ENCODE data around the gene LDLR. TPM values are rescaled to one million over a fixed set of nuclear protein-coding genes. Genes with fewer than 3 reads are reported as not detected.

The LDLR gene
- 10 to 100 TPM; 36.2 to 40.7 (median 39.0) TPM for total RNA-seq

DNA sequence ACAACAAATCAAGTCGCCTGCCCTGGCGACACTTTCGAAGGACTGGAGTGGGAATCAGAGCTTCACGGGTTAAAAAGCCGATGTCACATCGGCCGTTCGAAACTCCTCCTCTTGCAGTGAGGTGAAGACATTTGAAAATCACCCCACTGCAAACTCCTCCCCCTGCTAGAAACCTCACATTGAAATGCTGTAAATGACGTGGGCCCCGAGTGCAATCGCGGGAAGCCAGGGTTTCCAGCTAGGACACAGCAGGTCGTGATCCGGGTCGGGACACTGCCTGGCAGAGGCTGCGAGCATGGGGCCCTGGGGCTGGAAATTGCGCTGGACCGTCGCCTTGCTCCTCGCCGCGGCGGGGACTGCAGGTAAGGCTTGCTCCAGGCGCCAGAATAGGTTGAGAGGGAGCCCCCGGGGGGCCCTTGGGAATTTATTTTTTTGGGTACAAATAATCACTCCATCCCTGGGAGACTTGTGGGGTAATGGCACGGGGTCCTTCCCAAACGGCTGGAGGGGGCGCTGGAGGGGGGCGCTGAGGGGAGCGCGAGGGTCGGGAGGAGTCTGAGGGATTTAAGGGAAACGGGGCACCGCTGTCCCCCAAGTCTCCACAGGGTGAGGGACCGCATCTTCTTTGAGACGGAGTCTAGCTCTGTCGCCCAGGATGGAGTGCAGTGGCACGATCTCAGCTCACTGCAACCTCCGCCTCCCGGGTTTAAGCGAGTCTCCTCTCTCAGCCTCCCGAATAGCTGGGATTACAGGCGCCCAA lies at the start of gene LDLR:
Gene LDLR, plus strand, starts transcription at position 210 of the 760 bp plus-strand sequence. Its CDS starts 86 bp downstream, at position 296.
- H3K9me3 Mint-ChIP-seq: no peaks in the 10 kb centered on the region
- peaks cover 3% of the 10 kb centered on the region for H3K36me3 Mint-ChIP-seq (ENCODE audit: insufficient read depth)
- DNase-seq: peak; percentile 61
- peak; percentile 47 to 50 for ATAC-seq
- H3K4me1 Mint-ChIP-seq (ENCODE audit: low read depth): peaks cover 39% of the 10 kb centered on the region
- no peaks in the 10 kb centered on the region for H3K27me3 Mint-ChIP-seq (ENCODE audit: low read depth)
- H3K4me3 Mint-ChIP-seq: peak within 1 kb of the TSS; percentile 93

DNA sequence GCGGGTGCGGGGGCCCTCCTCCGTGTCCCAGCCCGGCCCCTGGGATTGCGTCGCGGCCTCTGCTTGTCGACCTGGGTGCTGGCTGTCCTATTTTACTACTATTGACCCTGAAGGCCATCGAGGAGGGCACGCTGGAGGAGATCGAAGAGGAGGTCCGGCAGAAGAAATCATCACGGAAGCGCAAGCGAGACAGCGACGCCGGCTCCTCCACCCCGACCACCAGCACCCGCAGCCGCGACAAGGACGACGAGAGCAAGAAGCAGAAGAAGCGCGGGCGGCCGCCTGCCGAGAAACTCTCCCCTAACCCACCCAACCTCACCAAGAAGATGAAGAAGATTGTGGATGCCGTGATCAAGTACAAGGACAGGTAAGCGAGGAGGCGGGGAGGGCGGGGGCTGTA lies 48.1 kb upstream of the LDLR start:
- no peak overlapping the region for H3K4me3 Mint-ChIP-seq
- no peaks in the 10 kb centered on the region for H3K27me3 Mint-ChIP-seq (ENCODE audit: low read depth)
- no peaks in the 10 kb centered on the region for H3K4me1 Mint-ChIP-seq (ENCODE audit: low read depth)
- ATAC-seq (no peak), DNase-seq (no peak)
- peaks cover 47% of the 10 kb centered on the region for H3K36me3 Mint-ChIP-seq (ENCODE audit: insufficient read depth)
- H3K9me3 Mint-ChIP-seq: no peaks in the 10 kb centered on the region

DNA sequence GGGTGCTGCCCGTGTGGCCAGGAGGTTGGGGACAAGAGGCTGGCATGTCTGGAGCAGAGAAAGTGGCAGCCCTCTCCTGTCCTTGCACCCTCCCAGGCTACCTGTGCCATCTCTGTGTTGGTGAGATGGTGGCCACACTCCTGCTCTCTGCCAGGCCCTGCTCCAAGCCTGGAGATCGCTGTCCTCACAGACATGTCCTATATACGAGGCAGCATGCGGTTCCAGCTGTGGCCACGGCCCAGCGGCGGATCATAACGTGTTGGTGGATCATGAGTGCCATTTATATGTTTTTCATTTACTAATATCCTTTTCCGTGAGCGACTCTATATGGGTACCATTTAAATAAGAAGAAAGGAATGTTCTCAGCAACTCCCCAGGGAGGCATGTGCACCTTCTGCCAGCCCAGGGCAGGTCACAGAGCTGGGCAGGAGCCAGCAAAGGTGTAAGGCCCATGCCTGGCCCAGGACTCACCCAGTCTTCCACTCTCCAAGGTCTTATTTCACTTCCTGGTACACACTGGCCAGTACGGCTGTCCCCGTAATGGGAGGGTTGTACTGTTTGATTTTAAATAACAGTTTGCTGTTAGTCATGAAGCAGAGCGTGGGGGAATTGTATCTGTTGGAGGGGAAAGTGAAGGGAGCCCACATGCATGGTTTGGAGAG lies 47.2 kb upstream of the LDLR start:
- peaks cover 6% of the 10 kb centered on the region for H3K4me1 Mint-ChIP-seq (ENCODE audit: low read depth)
- no peaks in the 10 kb centered on the region for H3K27me3 Mint-ChIP-seq (ENCODE audit: low read depth)
- ATAC-seq (no peak), DNase-seq (no peak)
- peaks cover 41% of the 10 kb centered on the region for H3K36me3 Mint-ChIP-seq (ENCODE audit: insufficient read depth)
- no peak overlapping the region for H3K4me3 Mint-ChIP-seq
- no peaks in the 10 kb centered on the region for H3K9me3 Mint-ChIP-seq

DNA sequence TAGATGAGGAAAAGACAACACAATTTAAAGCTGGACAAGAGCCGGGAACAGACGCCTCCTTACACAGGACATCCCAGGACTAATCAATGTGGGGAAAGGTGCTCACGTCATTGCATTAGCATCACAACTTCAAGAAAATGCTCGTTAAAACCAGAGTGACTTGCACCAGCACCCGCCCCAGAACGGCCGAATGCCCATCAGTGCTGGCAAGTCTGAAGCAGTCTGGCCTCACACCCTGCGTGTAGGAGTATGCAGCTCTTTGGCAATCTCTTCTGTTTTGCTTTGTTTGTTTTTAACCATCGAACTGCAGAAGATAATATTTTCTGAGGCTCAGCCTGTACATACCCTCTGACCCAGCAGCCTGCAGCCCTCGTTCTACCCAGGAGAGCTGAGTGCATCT lies 44.8 kb upstream of the LDLR start:
- Mint-ChIP-seq H3K9me3 (no peaks in the 10 kb centered on the region), H3K4me3 (no peak overlapping the region), H3K27me3 (ENCODE audit: low read depth) (no peaks in the 10 kb centered on the region), H3K4me1 (ENCODE audit: low read depth) (peaks cover 21% of the 10 kb centered on the region), H3K36me3 (ENCODE audit: insufficient read depth) (peaks cover 31% of the 10 kb centered on the region)
- ATAC-seq (no peak), DNase-seq (no peak)

DNA sequence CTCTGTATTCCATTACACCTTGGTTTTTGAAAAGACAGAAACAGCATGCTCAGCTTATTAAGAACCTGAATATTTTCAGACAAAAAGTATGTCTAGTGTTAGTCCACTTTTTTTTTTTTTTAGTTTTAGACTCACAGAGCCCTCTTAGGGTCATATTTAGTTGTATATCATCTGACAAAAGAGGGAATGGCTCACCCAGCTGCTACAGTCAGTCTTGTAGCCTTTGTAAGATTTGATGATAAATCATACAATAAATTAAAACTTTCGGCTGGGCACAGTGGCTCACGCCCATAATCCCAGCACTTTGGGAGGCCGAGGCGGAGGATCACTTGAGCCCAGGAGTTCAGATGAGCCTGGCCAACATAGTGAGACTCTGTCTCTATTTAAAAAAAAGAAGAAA lies 43.7 kb upstream of the LDLR start:
- Mint-ChIP-seq H3K4me1 (ENCODE audit: low read depth) (peaks cover 32% of the 10 kb centered on the region), H3K27me3 (ENCODE audit: low read depth) (no peaks in the 10 kb centered on the region), H3K36me3 (ENCODE audit: insufficient read depth) (peaks cover 31% of the 10 kb centered on the region), H3K9me3 (no peaks in the 10 kb centered on the region), H3K4me3 (no peak overlapping the region)
- ATAC-seq (no peak), DNase-seq (no peak)

DNA sequence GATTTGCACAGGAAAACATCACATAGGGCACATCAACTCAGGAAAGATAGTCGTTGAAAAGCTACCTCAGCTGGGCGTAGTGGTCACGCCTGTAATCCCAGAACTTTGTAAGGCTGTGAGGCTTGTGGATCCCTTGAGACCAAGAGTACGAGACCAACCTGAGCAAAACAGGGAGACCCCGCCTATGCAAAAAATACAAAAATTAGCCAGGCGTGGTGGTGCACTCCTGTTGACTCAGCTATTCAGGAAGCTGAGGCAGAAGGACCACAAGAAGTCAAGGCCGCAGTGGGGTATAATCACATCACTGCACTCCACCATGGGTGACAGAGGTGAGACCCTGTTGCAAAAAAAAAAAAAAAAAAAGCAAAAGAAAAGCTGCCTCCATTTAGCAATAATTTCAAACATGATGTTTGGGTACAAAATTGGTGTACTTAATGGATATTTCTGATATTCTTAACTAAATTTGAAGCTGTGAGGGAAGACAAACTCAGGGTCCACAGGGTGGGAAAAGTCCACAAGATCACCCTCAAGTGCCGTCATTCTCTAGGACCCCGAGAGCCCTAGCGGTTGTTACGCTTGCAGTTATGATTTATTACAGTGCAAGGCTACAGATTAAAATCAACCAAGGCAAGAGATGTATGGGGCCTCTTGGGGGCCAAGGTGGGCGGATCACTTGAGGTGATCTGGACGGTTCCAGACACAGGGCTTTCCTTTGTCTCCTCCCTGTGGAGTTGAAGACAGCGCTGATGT lies 42.5 kb upstream of the LDLR start:
- H3K36me3 Mint-ChIP-seq (ENCODE audit: insufficient read depth): peaks cover 23% of the 10 kb centered on the region
- peaks cover 39% of the 10 kb centered on the region for H3K4me1 Mint-ChIP-seq (ENCODE audit: low read depth)
- H3K27me3 Mint-ChIP-seq (ENCODE audit: low read depth): no peaks in the 10 kb centered on the region
- ATAC-seq (no peak), DNase-seq (no peak)
- no peaks in the 10 kb centered on the region for H3K9me3 Mint-ChIP-seq
- H3K4me3 Mint-ChIP-seq: no peak overlapping the region

DNA sequence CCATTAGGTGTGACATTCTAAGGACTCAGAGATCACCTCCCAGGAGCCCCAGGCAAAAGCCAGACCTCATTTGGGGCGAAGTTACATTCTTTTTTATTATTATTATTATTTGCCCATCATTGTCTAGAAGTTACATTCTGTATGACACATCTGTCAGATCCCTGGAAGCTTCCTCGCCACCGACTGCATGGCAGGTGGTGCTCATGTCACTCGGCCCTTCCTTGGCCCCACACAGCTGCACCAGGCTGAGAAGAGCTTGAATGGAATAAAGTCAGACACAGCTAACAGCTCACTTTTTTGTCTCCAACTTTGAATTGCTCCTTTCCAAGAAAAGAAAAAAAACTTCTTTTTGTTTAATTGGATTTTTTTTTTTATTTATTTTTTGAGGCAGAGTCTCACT lies 41.4 kb upstream of the LDLR start:
- peaks cover 48% of the 10 kb centered on the region for H3K4me1 Mint-ChIP-seq (ENCODE audit: low read depth)

DNA sequence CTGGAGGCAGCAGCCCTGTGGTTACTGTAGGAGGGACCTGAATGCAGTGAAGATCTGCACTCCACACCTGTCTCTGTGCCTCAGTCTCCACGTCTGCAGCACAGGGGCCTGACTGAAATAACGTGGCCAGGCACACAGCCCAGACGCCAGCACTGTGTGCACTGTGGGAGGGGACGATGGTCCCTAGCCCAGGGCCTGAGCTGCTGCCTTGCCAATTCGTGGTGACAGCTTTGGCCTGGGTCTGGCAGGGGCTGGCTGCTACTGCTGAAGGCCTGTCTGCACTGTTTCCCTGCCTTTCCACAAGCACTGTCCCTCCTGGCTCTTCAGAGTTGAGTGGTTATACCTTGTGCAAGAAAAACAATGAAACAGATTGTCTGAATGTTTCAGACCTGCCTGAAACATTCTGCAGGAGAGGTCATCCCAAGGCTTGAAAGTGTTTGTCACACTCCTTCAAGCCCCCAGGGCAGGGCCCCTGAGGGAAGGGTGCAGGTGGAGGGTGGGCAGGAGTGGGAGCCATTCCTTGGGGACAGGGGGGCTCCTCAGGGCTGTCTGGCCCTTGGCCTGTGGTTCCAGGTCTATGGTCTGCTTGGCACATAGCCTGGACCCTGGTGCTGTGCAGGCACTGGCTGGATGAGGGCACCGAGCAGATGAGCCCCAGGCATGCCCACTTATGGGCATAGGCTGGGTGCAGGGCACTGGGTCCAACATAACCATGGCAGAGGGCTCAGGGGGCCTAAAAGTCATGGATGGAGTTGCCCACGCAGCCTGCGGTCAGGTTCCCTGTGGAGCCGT lies 38.7 kb upstream of the LDLR start:
- ATAC-seq: peak in 1 of 2 donors; percentile 6
- H3K27me3 Mint-ChIP-seq (ENCODE audit: low read depth): no peaks in the 10 kb centered on the region
- H3K9me3 Mint-ChIP-seq: no peaks in the 10 kb centered on the region
- peaks cover 5% of the 10 kb centered on the region for H3K36me3 Mint-ChIP-seq (ENCODE audit: insufficient read depth)
- no peak for DNase-seq
- H3K4me1 Mint-ChIP-seq (ENCODE audit: low read depth): peaks cover 50% of the 10 kb centered on the region
- H3K4me3 Mint-ChIP-seq: no peak overlapping the region

More for the DNA sequence above, 41.4 kb upstream of the LDLR start:
- peaks cover 16% of the 10 kb centered on the region for H3K36me3 Mint-ChIP-seq (ENCODE audit: insufficient read depth)
- H3K9me3 Mint-ChIP-seq: no peaks in the 10 kb centered on the region
- no peak overlapping the region for H3K4me3 Mint-ChIP-seq
- H3K27me3 Mint-ChIP-seq (ENCODE audit: low read depth): no peaks in the 10 kb centered on the region
- no peak for ATAC-seq
- DNase-seq: no peak

DNA sequence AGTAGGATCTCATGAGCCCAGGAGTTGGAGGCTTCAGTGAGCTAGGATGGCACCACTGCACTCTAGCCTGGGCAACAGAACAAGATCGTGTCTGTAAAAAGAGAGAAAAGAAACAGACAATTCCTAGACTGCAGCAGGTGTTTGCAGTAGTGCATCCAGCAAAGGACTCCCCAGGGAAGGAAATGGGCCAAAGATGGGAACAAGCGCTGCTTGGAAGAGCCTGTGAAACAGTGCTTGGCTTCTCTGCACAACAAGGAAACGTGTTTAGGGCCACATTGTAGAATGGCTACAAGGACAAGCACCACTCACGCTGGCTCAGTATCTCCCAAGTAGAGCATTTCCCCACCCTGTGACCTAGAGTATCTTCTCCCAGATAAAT lies 35.5 kb upstream of the LDLR start:
- ATAC-seq: no peak
- DNase-seq: no peak
- Mint-ChIP-seq H3K4me1 (ENCODE audit: low read depth) (peaks cover 35% of the 10 kb centered on the region), H3K36me3 (ENCODE audit: insufficient read depth) (peaks cover 2% of the 10 kb centered on the region), H3K27me3 (ENCODE audit: low read depth) (no peaks in the 10 kb centered on the region), H3K9me3 (no peaks in the 10 kb centered on the region), H3K4me3 (no peak overlapping the region)

DNA sequence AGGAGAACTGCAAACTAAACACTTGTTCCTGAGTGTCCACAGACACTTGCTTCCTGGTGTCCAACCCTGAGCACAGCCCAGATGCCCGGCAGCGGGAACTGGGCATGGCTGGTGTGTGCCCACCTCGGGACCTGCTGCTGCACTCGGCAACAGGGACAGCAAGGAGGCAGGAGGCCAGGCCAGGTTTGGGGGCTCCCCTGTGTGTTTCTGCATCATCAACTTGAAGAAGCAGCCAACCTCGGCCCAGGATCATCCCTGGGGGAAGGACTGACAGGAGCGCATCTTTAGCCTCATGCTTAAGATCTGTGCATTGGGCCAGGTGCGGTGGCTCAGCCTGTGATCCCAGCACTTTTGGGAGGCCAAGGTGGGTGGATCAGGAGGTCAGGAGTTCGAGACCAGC lies 35.1 kb upstream of the LDLR start:
- ATAC-seq (no peak), DNase-seq (no peak)
- no peaks in the 10 kb centered on the region for H3K27me3 Mint-ChIP-seq (ENCODE audit: low read depth)
- H3K36me3 Mint-ChIP-seq (ENCODE audit: insufficient read depth): peaks cover 2% of the 10 kb centered on the region
- H3K4me3 Mint-ChIP-seq: no peak overlapping the region
- H3K9me3 Mint-ChIP-seq: no peaks in the 10 kb centered on the region
- peaks cover 31% of the 10 kb centered on the region for H3K4me1 Mint-ChIP-seq (ENCODE audit: low read depth)

DNA sequence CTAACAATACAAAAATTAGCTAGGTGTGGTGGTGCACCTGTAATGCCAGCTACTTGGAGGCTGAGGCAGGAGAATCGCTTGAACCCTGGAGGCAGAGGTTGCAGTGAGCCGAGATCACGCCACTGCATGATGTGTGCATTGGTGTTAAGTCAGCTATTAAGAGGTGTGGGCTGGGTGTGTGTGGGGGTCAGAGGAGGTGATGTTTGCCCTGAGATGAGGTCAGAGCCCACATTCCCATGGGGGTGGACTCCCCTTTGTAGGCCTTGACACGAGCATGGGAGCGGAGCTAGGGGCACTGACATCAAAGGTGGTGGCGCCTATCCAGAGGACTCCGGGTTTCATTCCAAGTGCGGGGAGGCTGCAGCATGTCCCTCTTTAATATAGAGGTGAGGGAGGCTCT lies 34.6 kb upstream of the LDLR start:
- ATAC-seq: no peak
- Mint-ChIP-seq H3K4me1 (ENCODE audit: low read depth) (peaks cover 26% of the 10 kb centered on the region), H3K4me3 (no peak overlapping the region), H3K27me3 (ENCODE audit: low read depth) (no peaks in the 10 kb centered on the region), H3K36me3 (ENCODE audit: insufficient read depth) (peaks cover 2% of the 10 kb centered on the region), H3K9me3 (no peaks in the 10 kb centered on the region)
- DNase-seq: no peak

DNA sequence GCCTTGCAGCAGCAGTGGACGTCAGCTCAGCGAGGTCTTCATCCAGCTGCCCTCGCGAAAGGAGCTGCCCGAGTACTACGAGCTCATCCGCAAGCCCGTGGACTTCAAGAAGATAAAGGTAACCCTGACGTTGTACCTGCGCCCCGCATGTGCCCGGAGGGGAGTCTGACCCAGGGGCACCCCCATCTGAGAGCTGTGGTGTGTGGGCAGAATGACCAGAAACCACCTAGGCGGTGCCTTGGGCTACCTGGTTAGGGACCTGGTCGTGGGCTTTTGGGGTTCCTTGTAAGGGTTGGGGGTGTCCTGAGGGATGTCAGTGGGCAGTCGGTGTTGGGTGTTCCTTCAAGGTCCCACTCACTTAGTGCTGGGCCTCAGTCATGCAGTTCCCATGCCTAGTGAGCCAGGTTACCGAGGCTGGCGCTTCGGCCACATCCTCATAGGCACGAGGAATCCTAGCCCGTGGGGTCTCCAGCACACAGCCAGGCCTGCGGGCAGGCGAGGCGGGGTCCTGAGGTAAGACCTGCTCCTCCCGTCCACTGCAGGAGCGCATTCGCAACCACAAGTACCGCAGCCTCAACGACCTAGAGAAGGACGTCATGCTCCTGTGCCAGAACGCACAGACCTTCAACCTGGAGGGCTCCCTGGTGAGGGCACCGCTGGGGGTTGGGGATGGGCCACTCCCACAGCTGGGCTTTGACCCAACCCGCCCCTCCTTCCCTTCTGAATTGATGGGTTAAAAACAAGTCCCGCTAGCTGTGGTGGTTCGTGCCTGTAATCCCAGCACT lies 30.8 kb upstream of the LDLR start:
- Mint-ChIP-seq H3K4me3 (no peak overlapping the region), H3K27me3 (ENCODE audit: low read depth) (no peaks in the 10 kb centered on the region), H3K36me3 (ENCODE audit: insufficient read depth) (peaks cover 2% of the 10 kb centered on the region), H3K4me1 (ENCODE audit: low read depth) (no peaks in the 10 kb centered on the region), H3K9me3 (no peaks in the 10 kb centered on the region)
- DNase-seq (no peak), ATAC-seq (no peak)

DNA sequence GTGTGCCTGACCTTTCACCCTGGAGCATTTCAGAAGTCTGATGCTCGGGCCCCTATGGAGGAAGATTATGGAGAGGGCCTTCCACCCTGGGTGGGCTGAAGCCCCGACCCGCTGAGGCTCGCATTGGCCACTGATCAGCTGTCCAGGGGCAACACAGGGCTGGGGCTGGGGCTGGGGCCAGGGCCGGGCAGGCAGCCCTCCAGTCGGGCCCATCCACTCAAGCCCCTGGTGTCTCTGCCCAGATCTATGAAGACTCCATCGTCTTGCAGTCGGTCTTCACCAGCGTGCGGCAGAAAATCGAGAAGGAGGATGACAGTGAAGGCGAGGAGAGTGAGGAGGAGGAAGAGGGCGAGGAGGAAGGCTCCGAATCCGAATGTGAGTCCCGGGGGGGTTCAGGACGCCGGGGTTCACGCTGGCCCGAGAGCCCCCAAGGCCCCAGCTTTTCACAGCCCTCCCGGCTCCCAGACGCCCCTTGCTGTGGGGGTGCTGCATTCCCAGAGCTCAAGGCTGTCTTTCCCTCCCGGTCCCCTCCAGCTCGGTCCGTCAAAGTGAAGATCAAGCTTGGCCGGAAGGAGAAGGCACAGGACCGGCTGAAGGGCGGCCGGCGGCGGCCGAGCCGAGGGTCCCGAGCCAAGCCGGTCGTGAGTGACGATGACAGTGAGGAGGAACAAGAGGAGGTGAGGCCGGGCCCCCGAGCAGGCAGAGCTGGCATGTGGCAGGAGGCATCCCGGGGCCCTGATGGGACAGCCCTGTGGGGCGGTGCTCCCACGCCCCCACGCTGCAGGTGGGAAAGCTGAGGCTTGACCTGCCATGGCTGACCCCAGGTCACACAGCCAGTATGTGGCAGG lies 29.5 kb upstream of the LDLR start:
- no peak overlapping the region for H3K4me3 Mint-ChIP-seq
- no peaks in the 10 kb centered on the region for H3K27me3 Mint-ChIP-seq (ENCODE audit: low read depth)
- no peaks in the 10 kb centered on the region for H3K9me3 Mint-ChIP-seq
- H3K36me3 Mint-ChIP-seq (ENCODE audit: insufficient read depth): peaks cover 2% of the 10 kb centered on the region
- ATAC-seq (peak in 1 of 2 donors; percentile 14), DNase-seq (no peak)
- H3K4me1 Mint-ChIP-seq (ENCODE audit: low read depth): no peaks in the 10 kb centered on the region
